Measurements from ENCODE around the gene ZDHHC22. TPM values are rescaled to one million over a fixed set of nuclear protein-coding genes. Genes with fewer than 3 reads are reported as not detected.

Gene ZDHHC22
- total RNA-seq, 4 donors from 2014 or later = 0.12 to 0.40 TPM; not detected in 2

DNA sequence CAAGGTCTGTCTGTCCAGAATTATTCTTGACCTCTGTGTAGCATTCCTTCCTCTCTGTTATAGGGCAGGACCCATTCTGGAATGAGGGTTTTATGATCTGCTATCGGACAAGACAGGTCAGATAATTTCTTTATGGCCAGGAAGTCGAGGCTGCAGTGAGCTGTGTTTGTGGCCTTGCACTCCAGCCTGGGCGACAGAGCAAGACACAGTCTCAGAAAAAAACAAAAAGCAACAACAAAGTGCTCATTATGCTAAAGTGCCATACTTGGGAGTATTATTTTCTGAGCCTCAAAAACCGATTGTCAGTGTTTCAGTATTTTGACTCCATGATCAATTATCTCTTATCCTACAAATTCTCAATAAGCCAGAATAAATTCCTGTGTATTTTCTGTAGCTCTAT lies 39.4 kb downstream of the ZDHHC22 start:
- WGBS, 2 donors (ENCODE audit: low coverage in 1 of 2) = 69 to 75% methylated on average over 2 to 4 of the region's 4 CpGs
- no peak for TF ChIP-seq POLR2A (IDR thresholded peaks at IDR 0.05)
- peaks cover 0 to 16% of the 10 kb centered on the region in 2 donors for H3K36me3 ChIP-seq
- no peak overlapping the region for H3K4me3 ChIP-seq
- H3K27ac ChIP-seq = peak overlapping the region in 3 of 4 donors; percentile 43 to 99 (median 97)
- ATAC-seq = no peak
- peaks cover 16 to 87% (median 41%) of the 10 kb centered on the region in 3 donors for H3K4me1 ChIP-seq
- H3K9me3 ChIP-seq = no peaks in the 10 kb centered on the region
- no peaks in the 10 kb centered on the region for H3K27me3 ChIP-seq

DNA sequence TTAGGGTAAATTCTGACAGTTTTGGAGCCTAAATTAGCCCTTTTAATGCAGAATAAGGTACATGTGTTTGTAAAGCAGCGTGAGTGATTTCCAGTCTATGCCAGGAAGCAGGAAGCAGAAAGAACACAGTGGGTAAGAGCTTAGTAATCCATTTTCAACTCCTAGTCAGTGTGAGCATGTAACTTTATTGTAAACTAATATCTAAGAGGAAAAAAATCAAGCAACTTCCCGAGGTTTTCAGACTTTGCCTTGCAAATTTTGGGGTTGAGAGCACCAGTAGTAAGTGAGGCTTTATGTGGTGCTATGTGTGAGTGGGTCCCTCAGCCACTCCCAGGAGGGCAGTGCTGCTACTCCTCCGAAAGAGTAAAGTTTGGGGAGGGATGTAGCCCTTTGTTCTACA lies 40.6 kb downstream of the ZDHHC22 start:
- no peaks in the 10 kb centered on the region for H3K27me3 ChIP-seq
- peak overlapping the region; percentile 43 to 99 (median 91) for H3K27ac ChIP-seq
- no peak for TF ChIP-seq EP300 (IDR thresholded peaks at IDR 0.05)
- TF ChIP-seq POLR2AphosphoS5 (IDR thresholded peaks at IDR 0.05) = peak; percentile 20
- TF ChIP-seq POLR2A (IDR thresholded peaks at IDR 0.05) = no peak
- TF ChIP-seq, protein P1, sequence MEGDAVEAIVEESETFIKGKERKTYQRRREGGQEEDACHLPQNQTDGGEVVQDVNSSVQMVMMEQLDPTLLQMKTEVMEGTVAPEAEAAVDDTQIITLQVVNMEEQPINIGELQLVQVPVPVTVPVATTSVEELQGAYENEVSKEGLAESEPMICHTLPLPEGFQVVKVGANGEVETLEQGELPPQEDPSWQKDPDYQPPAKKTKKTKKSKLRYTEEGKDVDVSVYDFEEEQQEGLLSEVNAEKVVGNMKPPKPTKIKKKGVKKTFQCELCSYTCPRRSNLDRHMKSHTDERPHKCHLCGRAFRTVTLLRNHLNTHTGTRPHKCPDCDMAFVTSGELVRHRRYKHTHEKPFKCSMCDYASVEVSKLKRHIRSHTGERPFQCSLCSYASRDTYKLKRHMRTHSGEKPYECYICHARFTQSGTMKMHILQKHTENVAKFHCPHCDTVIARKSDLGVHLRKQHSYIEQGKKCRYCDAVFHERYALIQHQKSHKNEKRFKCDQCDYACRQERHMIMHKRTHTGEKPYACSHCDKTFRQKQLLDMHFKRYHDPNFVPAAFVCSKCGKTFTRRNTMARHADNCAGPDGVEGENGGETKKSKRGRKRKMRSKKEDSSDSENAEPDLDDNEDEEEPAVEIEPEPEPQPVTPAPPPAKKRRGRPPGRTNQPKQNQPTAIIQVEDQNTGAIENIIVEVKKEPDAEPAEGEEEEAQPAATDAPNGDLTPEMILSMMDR (IDR thresholded peaks at IDR 0.05) = no peak
- H3K36me3 ChIP-seq = peaks cover 0 to 4% of the 10 kb centered on the region in 2 donors
- H3K9me3 ChIP-seq = no peaks in the 10 kb centered on the region
- peaks cover 8 to 86% (median 48%) of the 10 kb centered on the region in 3 donors for H3K4me1 ChIP-seq
- ATAC-seq = no peak
- no peak overlapping the region for H3K4me3 ChIP-seq
- WGBS, 2 donors (ENCODE audit: low coverage in 1 of 2) = 34 to 44% methylated on average over 3 of the region's 3 CpGs

DNA sequence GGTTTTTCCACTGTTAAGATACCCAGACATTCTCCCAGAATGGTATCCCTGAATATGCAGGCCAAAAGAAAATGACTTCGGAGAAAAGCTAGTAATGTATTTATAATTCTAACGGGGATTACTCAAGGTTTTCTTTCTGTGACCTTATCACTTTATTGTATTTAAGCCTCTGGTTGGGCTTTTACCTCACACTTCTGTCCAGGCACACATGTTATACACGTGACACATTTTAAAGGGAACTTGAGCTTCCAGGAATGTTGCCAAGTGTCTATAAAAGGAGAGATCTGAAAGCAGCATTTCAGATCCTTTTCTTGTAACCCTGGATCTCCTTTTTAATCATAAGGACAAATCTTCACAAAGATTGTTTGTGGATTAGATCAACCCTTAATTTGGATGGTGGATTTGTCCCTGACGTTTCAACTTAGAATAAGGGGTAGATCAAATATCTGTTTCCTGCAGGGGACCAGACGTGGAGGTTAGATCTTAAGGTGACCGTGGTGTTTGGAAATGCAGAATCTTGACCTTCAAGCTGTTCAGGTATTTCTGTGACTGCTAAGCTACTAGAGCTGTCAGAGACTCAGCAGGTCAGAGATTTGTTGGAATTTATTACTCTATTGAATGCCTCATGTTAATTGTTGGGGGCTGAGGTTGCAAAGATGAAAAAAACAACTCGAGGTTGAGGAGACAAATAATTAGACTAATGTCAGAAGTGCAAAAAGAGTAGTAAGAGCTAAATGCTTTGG lies 42.0 kb downstream of the ZDHHC22 start:
- H3K4me1 ChIP-seq = peaks cover 2 to 73% (median 37%) of the 10 kb centered on the region in 3 donors
- no peaks in the 10 kb centered on the region for H3K27me3 ChIP-seq
- no peaks in the 10 kb centered on the region for H3K36me3 ChIP-seq
- H3K9me3 ChIP-seq = no peaks in the 10 kb centered on the region
- H3K4me3 ChIP-seq = peak overlapping the region; percentile 68 to 82
- WGBS, 2 donors (ENCODE audit: low coverage in 1 of 2) = 12 to 15% methylated on average over 6 to 7 of the region's 7 CpGs
- H3K27ac ChIP-seq = peak overlapping the region; percentile 85 to 99 (median 98)
- ATAC-seq = no peak
- TF ChIP-seq, protein P1 (IDR thresholded peaks at IDR 0.05) = no peak
- TF ChIP-seq POLR2AphosphoS5 (IDR thresholded peaks at IDR 0.05) = peak; percentile 64

DNA sequence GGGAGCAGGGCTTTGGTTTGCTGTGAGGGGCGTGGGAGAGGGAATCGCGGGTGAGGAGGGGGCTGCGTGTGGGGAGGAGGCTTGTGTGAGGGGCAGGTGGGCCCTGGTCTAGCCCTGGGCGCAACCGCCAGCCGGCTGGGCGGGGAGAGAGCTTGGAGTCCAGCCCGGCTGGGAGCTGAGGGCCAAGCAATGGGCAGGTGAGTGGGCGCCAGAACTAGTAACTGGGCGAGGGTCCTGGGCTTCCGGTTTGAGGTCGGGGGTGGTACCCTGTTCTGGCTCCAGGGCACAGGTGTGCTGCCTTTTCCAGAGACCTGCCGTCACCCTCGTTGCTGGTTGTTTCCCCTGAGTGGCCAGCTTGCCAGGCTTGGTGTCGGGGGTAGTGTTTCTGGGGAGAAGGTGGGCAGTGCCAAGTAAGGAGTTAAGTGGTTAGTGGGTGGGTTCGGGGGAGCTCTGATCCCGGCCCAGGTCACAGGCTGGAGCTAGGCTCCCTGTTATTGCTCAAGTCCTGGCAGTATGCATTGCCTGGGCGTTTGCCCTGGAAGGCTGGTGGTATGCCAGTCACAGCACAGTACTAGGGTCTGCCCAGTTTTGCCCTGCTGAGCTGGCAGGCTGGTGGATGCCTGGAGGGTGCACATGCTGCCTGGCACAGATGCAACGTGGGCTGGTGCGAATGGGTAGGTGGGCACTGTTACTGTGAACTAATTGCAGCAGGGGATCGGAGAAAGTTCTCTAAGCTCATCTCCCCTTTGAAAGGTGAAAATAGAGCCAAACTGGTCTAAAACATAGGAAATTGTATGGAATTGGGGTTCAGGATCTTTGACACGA lies 42.9 kb downstream of the ZDHHC22 start:
- Histone ChIP-seq H3K27me3 (no peaks in the 10 kb centered on the region), H3K4me3 (peak overlapping the region; percentile 68 to 82), H3K4me1 (peaks cover 0 to 64% (median 28%) of the 10 kb centered on the region in 3 donors), H3K27ac (peak overlapping the region; percentile 85 to 99 (median 98)), H3K36me3 (no peaks in the 10 kb centered on the region), H3K9me3 (no peaks in the 10 kb centered on the region)
- 4 to 9% methylated on average over 7 to 10 of the region's 23 CpGs for WGBS, 2 donors (ENCODE audit: low coverage in 1 of 2)
- peak; percentile 27 for ATAC-seq
- TF ChIP-seq POLR2A (IDR thresholded peaks at IDR 0.05) = peak in 1 of 2 donors; percentile 13
- TF ChIP-seq POLR2AphosphoS5 (IDR thresholded peaks at IDR 0.05) = peak; percentile 70
- TF ChIP-seq, protein P1 (IDR thresholded peaks at IDR 0.05) = no peak
- TF ChIP-seq EP300 (IDR thresholded peaks at IDR 0.05) = no peak

DNA sequence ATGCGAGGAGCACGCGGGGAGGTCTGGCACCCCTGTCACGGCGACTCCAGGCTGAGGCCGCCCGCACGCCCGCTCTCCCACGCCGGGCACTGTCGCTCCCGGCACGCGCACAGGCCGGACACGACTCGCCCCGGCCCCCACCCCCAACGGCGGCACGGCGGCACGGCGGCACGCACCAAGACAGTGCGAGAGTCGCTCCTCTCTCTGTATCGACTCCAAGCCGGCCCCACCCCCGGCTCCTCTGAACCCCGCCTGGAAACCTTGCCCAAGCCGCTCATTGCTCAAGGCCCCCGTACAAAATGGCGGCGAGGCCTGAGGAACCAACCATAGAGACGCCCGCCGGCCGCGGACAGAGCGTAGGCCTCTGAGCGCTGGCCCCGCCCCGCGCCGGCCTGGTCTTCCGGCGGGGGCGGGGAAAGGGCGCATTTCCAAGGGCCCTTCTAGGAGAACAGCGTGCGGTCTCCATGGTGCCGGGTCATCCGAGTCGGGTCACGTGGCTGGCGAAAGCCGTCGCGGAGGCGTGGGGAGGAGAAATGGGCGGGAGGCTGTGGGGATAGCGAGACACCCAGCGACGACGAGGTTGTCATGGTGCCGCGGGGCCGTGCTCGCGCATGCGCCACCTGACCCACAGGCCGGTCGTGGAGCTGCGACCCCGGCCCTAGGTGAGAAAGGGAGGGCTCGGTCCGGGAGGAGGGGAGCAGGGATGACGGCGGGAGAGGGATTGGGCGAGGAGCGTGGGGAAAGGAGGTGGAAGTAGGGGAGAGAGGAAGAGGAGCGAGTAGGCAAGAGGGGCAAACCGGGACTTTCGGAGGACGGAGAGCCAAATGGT lies 43.7 kb downstream of the ZDHHC22 start, which contains the start of gene CIPC:
CIPC (plus strand) TSS at position 559 of the 829 bp plus-strand sequence. CDS start 7,451 bp downstream, outside the sequence.
- Histone ChIP-seq H3K36me3 (no peaks in the 10 kb centered on the region), H3K27ac (peak within 1 kb of the TSS; percentile 86 to 99 (median 98)), H3K4me3 (peak within 1 kb of the TSS; percentile 68 to 82), H3K9me3 (no peaks in the 10 kb centered on the region), H3K4me1 (peaks cover 0 to 56% (median 22%) of the 10 kb centered on the region in 3 donors), H3K27me3 (no peaks in the 10 kb centered on the region)
- TF ChIP-seq POLR2A (IDR thresholded peaks at IDR 0.05) (peak; percentile 81 to 83), POLR2AphosphoS5 (IDR thresholded peaks at IDR 0.05) (peak; percentile 67), EP300 (IDR thresholded peaks at IDR 0.05) (no peak)
- TF ChIP-seq, protein P1 (IDR thresholded peaks at IDR 0.05) = peak in 3 of 4 experiments; percentile 20 to 32 (median 21)
- WGBS, 2 donors (ENCODE audit: low coverage in 1 of 2) = 0 to 1% methylated on average over 17 to 23 of the region's 87 CpGs
- ATAC-seq = peak; percentile 97
